Activated effector memory CD4-positive, alpha-beta T cell treated with anti-CD3 and anti-CD28 coated beads, Interleukin-2, amount 50 U/mL, for 16 hours (primary cell): Measurements from ENCODE around the gene MAP3K6.
"Not testable (repeated sequence)": the region's sequence is repeated elsewhere in the genome, so short reads cannot be mapped to it uniquely, and the experiment has no call there.

Experiments used
- DNase-seq: peaks from one replicate; pipeline ENCODE4 v3.0.0-alpha.2; 2020

The MAP3K6 gene

GRCh38 chr1:27397110-27397509, 30.3 kb upstream of the MAP3K6 start:
- no peak for DNase-seq

GRCh38 chr1:27395441-27396195, 28.9 kb upstream of the MAP3K6 start:
- peak; percentile 92 for DNase-seq

- no peak for DNase-seq
These were observed 28.2 kb upstream of the MAP3K6 start for GRCh38 chr1:27394925-27395324.

- no peak for DNase-seq
These were observed 27.5 kb upstream of the MAP3K6 start for GRCh38 chr1:27394282-27394658.

GRCh38 chr1:27393641-27394281, 27.0 kb upstream of the MAP3K6 start:
- DNase-seq = no peak

DNA sequence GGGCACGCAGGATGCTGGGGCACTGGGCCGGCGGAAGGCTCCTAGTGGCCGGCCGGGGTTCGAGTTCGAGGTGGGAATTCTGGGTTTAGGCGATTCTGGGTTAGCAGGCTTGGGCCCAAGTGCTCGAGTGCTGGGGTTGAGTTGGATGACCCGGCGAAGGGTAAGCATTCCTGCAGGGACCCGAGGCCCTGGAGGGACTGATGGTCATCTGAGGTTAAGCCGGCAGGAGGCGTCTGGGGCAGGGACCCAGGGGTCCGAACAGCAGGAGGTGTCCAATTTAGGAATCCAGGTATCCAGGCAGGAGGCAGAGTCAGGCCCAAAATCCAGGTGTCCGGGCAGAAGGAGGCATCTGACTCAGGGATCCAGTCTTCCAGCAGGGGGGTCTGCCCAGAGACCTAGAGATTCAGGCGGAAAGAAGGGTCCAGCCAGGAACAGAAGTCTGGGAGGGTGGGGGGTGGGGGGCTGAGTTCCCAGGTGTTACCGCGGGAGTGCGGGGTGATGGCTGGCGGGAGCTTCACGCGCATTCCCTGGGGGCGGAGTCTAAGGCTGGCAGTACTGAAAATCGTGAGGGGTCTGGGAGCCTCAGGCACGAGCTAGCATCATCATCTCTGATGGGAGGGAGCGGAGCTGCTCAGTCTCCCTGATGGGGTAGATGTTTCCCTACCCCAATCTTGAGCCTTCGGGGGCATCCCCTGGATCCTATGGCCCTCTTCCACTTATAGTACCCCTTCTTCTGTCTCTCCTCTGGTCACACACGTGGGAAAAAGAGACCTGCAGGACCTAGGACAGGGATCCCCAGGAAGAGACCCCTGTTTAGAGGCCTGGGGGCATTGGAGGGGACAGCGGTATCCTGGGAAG, 26.2 kb upstream of the MAP3K6 start:
- DNase-seq = no peak

GRCh38 chr1:27392096-27392777, 25.5 kb upstream of the MAP3K6 start, which contains the start of gene GPR3:
GPR3 (plus strand) TSS chr1:27392622; CDS start chr1:27393799, 1,177 bp downstream.
- peak; percentile 98 for DNase-seq

GRCh38 chr1:27391511-27392095, 24.8 kb upstream of the MAP3K6 start:
- DNase-seq = no peak

DNA sequence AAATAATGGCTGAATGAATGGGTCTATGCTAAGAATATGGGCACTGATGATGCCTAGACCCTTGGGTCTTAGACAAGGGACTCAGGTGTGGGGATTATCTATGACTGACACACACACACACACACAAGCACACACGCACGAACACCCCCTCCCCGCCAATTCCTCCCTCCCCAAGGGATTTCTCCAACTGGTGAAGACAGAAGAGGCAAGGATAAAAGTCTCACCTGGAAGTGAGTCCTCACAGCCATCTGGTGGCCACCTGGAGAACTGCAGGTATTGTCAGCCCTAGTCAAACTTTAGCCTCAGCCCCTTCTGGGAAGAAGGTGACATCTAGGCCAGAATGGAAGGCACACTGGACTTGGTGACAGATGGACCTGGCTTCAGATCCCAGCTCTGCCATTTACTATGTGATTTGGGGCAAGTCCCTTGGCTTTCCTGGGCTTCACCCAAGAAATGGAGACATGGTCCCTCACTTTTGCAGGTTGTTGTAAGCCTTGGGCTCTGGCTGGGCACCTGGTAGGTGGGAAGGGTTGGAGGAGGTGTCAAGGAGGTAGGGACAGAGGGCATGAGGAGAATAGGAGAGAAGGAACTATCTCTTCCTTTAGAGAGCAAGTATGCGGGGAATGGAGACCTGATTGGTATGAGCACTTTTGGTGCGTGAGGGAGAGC, 21.7 kb upstream of the MAP3K6 start:
- peak; percentile 92 for DNase-seq

DNA sequence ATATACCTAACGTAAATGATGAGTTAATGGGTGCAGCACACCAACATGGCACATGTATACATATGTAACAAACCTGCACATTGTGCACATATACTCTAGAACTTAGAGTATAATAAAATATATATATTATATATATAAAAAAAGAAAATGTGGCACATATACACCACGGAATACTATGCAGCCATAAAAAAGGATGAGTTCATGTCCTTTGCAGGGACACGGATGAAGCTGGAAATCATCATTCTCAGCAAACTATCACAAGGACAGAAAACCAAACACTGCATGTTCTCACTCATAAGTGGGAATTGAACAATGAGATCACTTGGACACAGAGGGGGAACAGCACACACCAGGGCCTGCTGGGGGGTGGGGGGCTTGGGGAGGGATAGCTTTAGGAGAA, 18.0 kb upstream of the MAP3K6 start:
- DNase-seq = not testable (repeated sequence)

DNA sequence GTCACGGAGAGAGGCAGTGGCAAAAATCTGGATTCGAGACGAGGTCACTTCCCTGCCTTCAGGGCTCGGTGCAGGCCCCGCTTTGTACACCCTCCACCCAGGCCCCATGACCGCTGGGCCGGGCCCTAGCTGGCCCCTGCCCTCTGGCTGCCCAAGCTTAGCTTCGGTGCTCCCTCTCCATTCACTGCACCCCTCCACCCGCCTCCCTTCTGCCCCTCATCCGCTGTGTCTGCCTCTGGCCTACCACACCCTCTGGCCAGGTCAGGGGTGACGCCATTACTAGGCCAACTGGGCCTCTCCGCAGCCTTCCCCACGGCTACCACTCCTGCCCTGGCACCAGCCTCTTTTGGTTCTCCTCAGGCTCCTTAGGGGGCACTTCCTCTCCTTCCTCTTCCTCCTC, 16.9 kb upstream of the MAP3K6 start:
- DNase-seq = no peak

- DNase-seq = peak; percentile 84
These were observed 16.4 kb upstream of the MAP3K6 start, which contains the start of gene CD164L2 for GRCh38 chr1:27383039-27383605. CD164L2 (minus strand) TSS chr1:27383333; CDS start chr1:27383239, 94 bp downstream.

GRCh38 chr1:27381969-27382762, 15.4 kb upstream of the MAP3K6 start:
- DNase-seq = no peak

- no peak for DNase-seq
These were observed 14.3 kb upstream of the MAP3K6 start for GRCh38 chr1:27380766-27381733.

GRCh38 chr1:27380224-27380623, 13.5 kb upstream of the MAP3K6 start:
- DNase-seq = no peak

DNA sequence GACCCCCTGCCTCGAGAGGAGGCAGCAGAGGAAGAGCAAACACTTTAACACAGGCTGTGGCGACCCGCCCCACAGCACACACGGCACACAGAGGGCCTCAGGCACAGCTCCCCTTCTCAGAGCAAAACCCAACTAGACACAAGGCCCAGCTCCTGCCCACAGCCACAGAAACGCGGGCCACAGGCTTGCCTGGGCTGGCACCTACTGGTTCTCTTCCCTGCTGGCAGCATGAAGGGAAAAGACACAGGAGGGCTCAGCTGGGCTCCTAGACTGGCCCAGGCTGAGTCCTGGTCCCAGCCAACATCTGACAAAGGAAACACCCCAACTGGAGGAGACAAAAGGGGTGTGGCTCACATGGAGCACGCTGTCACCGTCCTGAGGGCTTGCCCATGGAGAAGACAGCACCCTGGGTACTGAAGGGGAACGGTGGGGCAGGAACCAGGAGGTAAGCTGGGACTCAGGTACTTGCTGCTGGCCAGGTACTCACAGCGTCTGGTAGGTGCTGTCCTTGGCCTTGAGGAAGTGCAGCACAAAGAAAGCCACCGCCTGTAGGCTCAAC, 12.9 kb upstream of the MAP3K6 start:
- DNase-seq = no peak

DNA sequence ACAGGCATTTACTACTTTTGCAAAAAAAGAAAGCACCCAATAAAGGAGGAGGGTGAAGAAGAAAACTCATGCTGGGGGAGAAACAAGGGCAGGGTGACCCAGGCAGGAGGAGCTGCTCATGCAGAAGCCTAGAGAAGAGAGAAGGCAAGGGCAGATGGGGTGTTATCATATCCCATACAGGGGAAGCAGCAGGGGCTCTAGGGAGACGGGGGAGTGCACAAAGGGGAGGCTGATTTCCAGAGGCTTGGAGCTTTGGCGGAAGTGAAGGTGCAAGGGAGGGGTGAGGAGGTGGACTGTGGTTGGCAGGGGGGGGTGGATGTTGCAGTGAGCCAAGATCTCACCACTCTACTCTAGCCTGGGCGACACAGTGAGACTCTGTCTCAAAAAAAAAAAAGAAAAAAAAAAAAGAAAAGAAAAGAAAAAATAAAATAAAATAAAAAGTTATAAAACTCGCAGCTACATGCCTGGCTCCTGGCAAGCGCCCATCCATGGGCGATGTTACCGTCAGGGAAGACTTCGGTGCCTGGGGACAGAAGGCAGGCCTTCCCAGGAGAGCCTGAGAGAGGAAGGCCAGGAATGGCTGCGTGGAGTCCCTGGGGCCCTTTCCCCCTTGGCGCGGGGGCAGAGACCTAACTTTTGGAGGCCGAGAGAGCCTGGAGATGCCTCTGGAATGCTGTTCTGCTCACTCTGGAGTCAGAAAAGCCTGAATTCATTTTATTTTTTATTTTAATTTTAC, 11.2 kb upstream of the MAP3K6 start:
- DNase-seq = no peak

- DNase-seq = no peak
These were observed 7.8 kb upstream of the MAP3K6 start, which contains the start of gene FCN3 for GRCh38 chr1:27374362-27375086. FCN3 (minus strand) TSS chr1:27374824; CDS start chr1:27374818, 6 bp downstream.
